Neural cell (in vitro differentiated cells): ENCODE data around the gene PSMA7. TPM values are rescaled to one million over a fixed set of nuclear protein-coding genes. Genes with fewer than 3 reads are reported as not detected.

Experiments
- H2AFZ ChIP-seq: fragments of 200-600, 300-800 bp; sonication (generic), shearing (Covaris generic); 2 replicates; pipeline ENCODE4 v1.6.0; 2014; ENCODE audit warnings: low read depth, mild to moderate bottlenecking, antibody characterized with exemption, low read length, moderate library complexity
- H3F3A ChIP-seq: fragments of 200-600 bp; shearing (Covaris generic); 2 replicates; pipeline ENCODE4 v1.6.1; 2016; ENCODE audit warnings: mild to moderate bottlenecking, moderate library complexity, mixed read lengths, antibody characterized with exemption, low read length; ENCODE audit not compliant: insufficient read depth, poor library complexity, severe bottlenecking
- H3K27ac ChIP-seq: fragments of 200-600, 300-800 bp; sonication (generic), shearing (Covaris generic); 2 replicates; pipeline ENCODE4 v1.5.1; 2014; ENCODE audit warnings: mild to moderate bottlenecking, low read length, moderate library complexity
- H3K27me3 ChIP-seq: fragments of 300-800, 200-600 bp; sonication (generic), shearing (Covaris generic); 2 replicates; pipeline ENCODE4 v1.6.0; 2014; ENCODE audit warnings: mild to moderate bottlenecking, low read depth, low read length, moderate library complexity; ENCODE audit not compliant: insufficient read depth
- H3K36me3 ChIP-seq: fragments of 300-800, 200-600 bp; sonication (generic), shearing (Covaris generic); 2 replicates; pipeline ENCODE4 v1.5.1; 2014; ENCODE audit warnings: mild to moderate bottlenecking, antibody characterized with exemption, low read length, moderate library complexity; ENCODE audit not compliant: insufficient read depth
- H3K4me2 ChIP-seq: fragments of 300-800, 200-600 bp; sonication (generic), shearing (Covaris generic); 2 replicates; pipeline ENCODE4 v1.6.0; 2014; ENCODE audit warnings: mild to moderate bottlenecking, low read length
- H3K4me3 ChIP-seq: fragments of 300-800, 200-600 bp; sonication (generic), shearing (Covaris generic); 2 replicates; pipeline ENCODE4 v1.5.1; 2014; ENCODE audit warnings: mild to moderate bottlenecking, low read length, moderate library complexity
- H3K79me2 ChIP-seq: fragments of 200-600 bp; shearing (Covaris generic); replicated peaks from 2 replicates; pipeline ENCODE4 v1.6.0; 2014; ENCODE audit warnings: mild to moderate bottlenecking, low read length, moderate library complexity; ENCODE audit not compliant: insufficient read depth
- H3K9ac ChIP-seq: fragments of 300-800, 200-600 bp; sonication (generic), shearing (Covaris generic); 2 replicates; pipeline ENCODE4 v1.6.1; 2016; ENCODE audit warnings: mild to moderate bottlenecking, low read length, mixed read lengths
- H3K9me2 ChIP-seq: fragments of 200-600 bp; shearing (Covaris generic); 2 replicates; pipeline ENCODE4 v1.6.1; 2016; ENCODE audit warnings: mild to moderate bottlenecking, low read length, mixed read lengths; ENCODE audit not compliant: insufficient read depth
- H3K9me3 ChIP-seq: fragments of 200-600, 300-800 bp; sonication (generic), shearing (Covaris generic); 2 replicates; pipeline ENCODE4 v1.6.1; 2016; ENCODE audit warnings: mild to moderate bottlenecking, mixed run types, low read length, moderate library complexity, mixed read lengths
- H4K20me1 ChIP-seq: fragments of 200-600 bp; shearing (Covaris generic); 2 replicates; pipeline ENCODE4 v1.6.1; 2016; ENCODE audit warnings: mild to moderate bottlenecking, mixed run types; ENCODE audit not compliant: insufficient read depth
- EP300 ChIP-seq: fragments of 450-650 bp; conservative IDR thresholded peaks from 2 replicates; pipeline ENCODE4 v1.6.1; 2014; ENCODE audit warnings: antibody characterized with exemption, mild to moderate bottlenecking, moderate library complexity; ENCODE audit not compliant: poor library complexity, severe bottlenecking
- EZH2 ChIP-seq: fragments of 200-600, 300-800 bp; shearing (Covaris generic), sonication (generic); IDR thresholded peaks from 2 replicates; pipeline ENCODE4 v1.6.1; 2014; ENCODE audit warnings: antibody characterized with exemption, low read length, borderline replicate concordance, mild to moderate bottlenecking; ENCODE audit not compliant: insufficient read depth, poor library complexity, severe bottlenecking
- MXI1 ChIP-seq: fragments of 450-650 bp; conservative IDR thresholded peaks from 2 replicates; pipeline ENCODE4 v1.6.1; 2014; ENCODE audit warnings: antibody characterized with exemption, mild to moderate bottlenecking; ENCODE audit not compliant: poor library complexity, severe bottlenecking
- POLR2AphosphoS5 ChIP-seq: IDR thresholded peaks from 2 replicates; pipeline ENCODE4 v1.6.1; 2012
- RAD21 ChIP-seq: fragments of 450-650 bp; conservative IDR thresholded peaks from 2 replicates; pipeline ENCODE4 v1.6.1; 2014; ENCODE audit warnings: antibody characterized with exemption, mild to moderate bottlenecking, moderate library complexity
- SMC3 ChIP-seq: fragments of 450-650 bp; conservative IDR thresholded peaks from 2 replicates; pipeline ENCODE4 v1.6.1; 2014; ENCODE audit warnings: antibody characterized with exemption, mild to moderate bottlenecking, moderate library complexity; ENCODE audit not compliant: poor library complexity
- TAF1 ChIP-seq: IDR thresholded peaks from 2 replicates; pipeline ENCODE4 v1.6.1; 2012; ENCODE audit warnings: low read depth
- polyA plus RNA-seq: library from polyadenylated mRNA; depleted of rRNA; stranded (reverse); fragments of >200 nt; gene quantifications from 2 replicates; pipeline ENCODE4 v1.2.3, GENCODE V29; 2014
- TF ChIP-seq, protein P1 (sequence below): IDR thresholded peaks from 2 replicates; pipeline ENCODE4 v1.6.1; 2012; ENCODE audit warnings: borderline replicate concordance
- TF ChIP-seq, protein P2 (sequence below): fragments of 450-650 bp; IDR thresholded peaks from 2 replicates; pipeline ENCODE4 v1.5.1; 2014; ENCODE audit warnings: antibody characterized with exemption, mild to moderate bottlenecking, moderate library complexity; ENCODE audit not compliant: poor library complexity, severe bottlenecking

Gene PSMA7
- polyA plus RNA-seq, 1 donor from 2014 or later: 874 TPM

DNA sequence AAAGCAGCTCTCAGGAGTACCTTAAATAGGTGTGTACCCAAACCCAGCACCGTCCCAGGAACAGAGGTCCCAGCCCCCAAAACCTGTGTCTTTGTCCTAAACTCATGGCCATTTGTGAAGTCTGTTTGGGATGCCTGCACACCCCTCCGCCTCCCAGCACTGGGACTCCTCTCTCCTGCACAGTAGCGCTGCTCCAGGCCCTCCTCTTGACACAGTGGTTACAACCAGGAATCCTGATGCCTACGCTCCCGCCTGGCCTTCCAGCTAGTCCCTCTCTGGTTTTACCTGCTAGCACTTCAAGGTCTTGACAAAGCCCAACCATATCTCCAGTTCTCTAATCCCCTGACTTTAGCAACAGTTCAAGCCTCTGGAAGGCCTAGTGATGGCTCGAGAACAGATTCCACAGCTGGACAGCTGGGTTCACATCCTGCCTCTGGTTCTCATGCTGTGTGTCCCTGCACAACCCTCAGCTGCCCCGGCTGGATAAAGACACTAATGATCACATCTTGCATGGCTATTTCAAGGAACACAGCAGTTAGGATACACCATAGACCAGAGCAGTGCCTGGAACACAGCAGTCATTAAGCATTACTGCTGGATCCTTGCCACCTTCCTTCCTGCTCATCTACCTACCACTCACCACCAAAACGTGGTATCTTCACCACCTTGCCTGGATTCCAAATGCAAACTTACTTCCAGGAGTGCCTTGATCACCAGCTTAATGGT lies 5.6 kb downstream of the PSMA7 start:
- no peaks in the 10 kb centered on the region for H3K9me2 ChIP-seq
- H3K36me3 ChIP-seq: peaks cover 10% of the 10 kb centered on the region
- H3F3A ChIP-seq: peaks cover 7% of the 10 kb centered on the region
- H3K4me3 ChIP-seq: no peak overlapping the region
- H3K79me2 ChIP-seq: peaks cover 39% of the 10 kb centered on the region
- no peak for TF ChIP-seq TAF1
- TF ChIP-seq POLR2AphosphoS5: no peak
- TF ChIP-seq EP300: no peak
- TF ChIP-seq SMC3: no peak
- TF ChIP-seq, protein P1, sequence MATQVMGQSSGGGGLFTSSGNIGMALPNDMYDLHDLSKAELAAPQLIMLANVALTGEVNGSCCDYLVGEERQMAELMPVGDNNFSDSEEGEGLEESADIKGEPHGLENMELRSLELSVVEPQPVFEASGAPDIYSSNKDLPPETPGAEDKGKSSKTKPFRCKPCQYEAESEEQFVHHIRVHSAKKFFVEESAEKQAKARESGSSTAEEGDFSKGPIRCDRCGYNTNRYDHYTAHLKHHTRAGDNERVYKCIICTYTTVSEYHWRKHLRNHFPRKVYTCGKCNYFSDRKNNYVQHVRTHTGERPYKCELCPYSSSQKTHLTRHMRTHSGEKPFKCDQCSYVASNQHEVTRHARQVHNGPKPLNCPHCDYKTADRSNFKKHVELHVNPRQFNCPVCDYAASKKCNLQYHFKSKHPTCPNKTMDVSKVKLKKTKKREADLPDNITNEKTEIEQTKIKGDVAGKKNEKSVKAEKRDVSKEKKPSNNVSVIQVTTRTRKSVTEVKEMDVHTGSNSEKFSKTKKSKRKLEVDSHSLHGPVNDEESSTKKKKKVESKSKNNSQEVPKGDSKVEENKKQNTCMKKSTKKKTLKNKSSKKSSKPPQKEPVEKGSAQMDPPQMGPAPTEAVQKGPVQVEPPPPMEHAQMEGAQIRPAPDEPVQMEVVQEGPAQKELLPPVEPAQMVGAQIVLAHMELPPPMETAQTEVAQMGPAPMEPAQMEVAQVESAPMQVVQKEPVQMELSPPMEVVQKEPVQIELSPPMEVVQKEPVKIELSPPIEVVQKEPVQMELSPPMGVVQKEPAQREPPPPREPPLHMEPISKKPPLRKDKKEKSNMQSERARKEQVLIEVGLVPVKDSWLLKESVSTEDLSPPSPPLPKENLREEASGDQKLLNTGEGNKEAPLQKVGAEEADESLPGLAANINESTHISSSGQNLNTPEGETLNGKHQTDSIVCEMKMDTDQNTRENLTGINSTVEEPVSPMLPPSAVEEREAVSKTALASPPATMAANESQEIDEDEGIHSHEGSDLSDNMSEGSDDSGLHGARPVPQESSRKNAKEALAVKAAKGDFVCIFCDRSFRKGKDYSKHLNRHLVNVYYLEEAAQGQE: no peak
- TF ChIP-seq, protein P2, sequence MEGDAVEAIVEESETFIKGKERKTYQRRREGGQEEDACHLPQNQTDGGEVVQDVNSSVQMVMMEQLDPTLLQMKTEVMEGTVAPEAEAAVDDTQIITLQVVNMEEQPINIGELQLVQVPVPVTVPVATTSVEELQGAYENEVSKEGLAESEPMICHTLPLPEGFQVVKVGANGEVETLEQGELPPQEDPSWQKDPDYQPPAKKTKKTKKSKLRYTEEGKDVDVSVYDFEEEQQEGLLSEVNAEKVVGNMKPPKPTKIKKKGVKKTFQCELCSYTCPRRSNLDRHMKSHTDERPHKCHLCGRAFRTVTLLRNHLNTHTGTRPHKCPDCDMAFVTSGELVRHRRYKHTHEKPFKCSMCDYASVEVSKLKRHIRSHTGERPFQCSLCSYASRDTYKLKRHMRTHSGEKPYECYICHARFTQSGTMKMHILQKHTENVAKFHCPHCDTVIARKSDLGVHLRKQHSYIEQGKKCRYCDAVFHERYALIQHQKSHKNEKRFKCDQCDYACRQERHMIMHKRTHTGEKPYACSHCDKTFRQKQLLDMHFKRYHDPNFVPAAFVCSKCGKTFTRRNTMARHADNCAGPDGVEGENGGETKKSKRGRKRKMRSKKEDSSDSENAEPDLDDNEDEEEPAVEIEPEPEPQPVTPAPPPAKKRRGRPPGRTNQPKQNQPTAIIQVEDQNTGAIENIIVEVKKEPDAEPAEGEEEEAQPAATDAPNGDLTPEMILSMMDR: no peak
- no peak for TF ChIP-seq MXI1
- TF ChIP-seq EZH2: no peak
- no peak for TF ChIP-seq RAD21
- no peaks in the 10 kb centered on the region for H3K27me3 ChIP-seq
- no peaks in the 10 kb centered on the region for H3K9me3 ChIP-seq
- H3K4me2 ChIP-seq: no peak overlapping the region
- H4K20me1 ChIP-seq: peaks cover 40% of the 10 kb centered on the region
- no peak overlapping the region for H3K9ac ChIP-seq
- no peak overlapping the region for H3K27ac ChIP-seq
- no peak overlapping the region for H2AFZ ChIP-seq

DNA sequence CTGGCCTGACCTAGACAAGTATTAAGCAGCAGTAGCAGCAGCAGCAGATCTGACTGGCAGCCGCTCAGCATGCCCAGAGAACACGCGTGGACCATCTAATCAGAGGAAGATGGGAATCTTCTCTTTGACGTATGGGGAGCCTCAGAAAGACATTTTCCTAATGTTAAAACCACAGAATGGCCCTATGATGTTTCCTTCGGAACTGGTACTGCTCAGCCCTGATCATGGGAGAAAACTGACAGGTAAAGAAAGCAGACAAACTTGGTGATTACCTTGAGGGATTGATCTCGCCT lies 6.2 kb downstream of the PSMA7 start:
- no peaks in the 10 kb centered on the region for H3K9me2 ChIP-seq
- H3K27ac ChIP-seq: no peak overlapping the region
- peaks cover 3% of the 10 kb centered on the region for H3F3A ChIP-seq
- H3K27me3 ChIP-seq: no peaks in the 10 kb centered on the region
- H3K4me3 ChIP-seq: no peak overlapping the region
- H3K4me2 ChIP-seq: no peak overlapping the region
- H3K36me3 ChIP-seq: peaks cover 10% of the 10 kb centered on the region
- no peak for TF ChIP-seq RAD21
- TF ChIP-seq, protein P2: no peak
- no peak for TF ChIP-seq SMC3
- TF ChIP-seq MXI1: no peak
- TF ChIP-seq TAF1: no peak
- no peak for TF ChIP-seq EP300
- TF ChIP-seq, protein P1: no peak
- no peak for TF ChIP-seq EZH2
- no peak for TF ChIP-seq POLR2AphosphoS5
- no peak overlapping the region for H3K9ac ChIP-seq
- no peaks in the 10 kb centered on the region for H3K9me3 ChIP-seq
- H2AFZ ChIP-seq: no peak overlapping the region
- H3K79me2 ChIP-seq: peaks cover 33% of the 10 kb centered on the region
- H4K20me1 ChIP-seq: peaks cover 43% of the 10 kb centered on the region
